ENCODE measurements around the gene PHGDH.

The PHGDH gene

DNA sequence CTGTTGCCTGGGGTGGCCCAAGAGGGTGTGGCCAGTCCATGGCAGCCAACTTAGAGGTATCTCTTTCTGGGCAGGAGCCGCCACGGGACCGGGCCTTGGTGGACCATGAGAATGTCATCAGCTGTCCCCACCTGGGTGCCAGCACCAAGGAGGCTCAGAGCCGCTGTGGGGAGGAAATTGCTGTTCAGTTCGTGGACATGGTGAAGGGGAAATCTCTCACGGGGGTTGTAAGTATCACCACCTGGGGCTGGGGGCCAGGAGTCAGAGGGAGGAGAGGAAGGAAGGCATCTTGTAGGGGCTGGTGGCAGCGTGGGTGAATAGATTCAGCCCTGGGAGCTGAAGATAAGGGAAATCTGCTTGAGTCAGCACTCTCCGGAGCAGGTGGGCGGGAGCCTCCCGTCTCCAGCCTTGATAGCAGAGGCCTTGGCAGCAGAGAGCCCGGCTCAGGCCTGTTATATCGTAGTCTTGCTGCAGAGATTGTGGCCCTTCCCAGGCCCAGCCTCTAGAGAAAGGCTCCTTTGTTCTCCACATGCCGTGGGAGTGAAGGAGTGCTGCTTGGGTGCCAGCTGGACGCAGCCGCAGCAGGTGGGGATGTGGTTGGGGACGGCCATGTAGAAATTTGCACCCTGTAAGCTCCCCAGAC lies 25.4 kb downstream of the PHGDH start:
- Histone ChIP-seq H3K79me2 (ENCODE audit: low read length) (no peaks in the 10 kb centered on the region), H3K9ac (ENCODE audit: low read length) (no peak overlapping the region), H2AFZ (ENCODE audit: low read length) (no peak overlapping the region), H3K4me1 (ENCODE audit: low read length) (peaks cover 7% of the 10 kb centered on the region; the same call in 1 of the 2 replicates), H3K27me3 (replicated peaks; ENCODE audit: insufficient read depth, low read length) (no peaks in the 10 kb centered on the region), H3K4me3 (ENCODE audit: low read length) (no peak overlapping the region), H3K9me2 (replicated peaks; ENCODE audit: insufficient read depth, low read length) (no peaks in the 10 kb centered on the region), H3K9me3 (replicated peaks; ENCODE audit: insufficient read depth, low read length) (no peaks in the 10 kb centered on the region), H3K27ac (ENCODE audit: low read length) (no peak overlapping the region), H3K4me2 (ENCODE audit: low read depth, low read length) (no peak overlapping the region), H3F3A (ENCODE audit: insufficient read depth, low read length) (no peaks in the 10 kb centered on the region), H4K20me1 (ENCODE audit: insufficient read depth, low read length) (no peaks in the 10 kb centered on the region), H3K36me3 (replicated peaks; ENCODE audit: insufficient read depth, low read length) (no peaks in the 10 kb centered on the region)
- TF ChIP-seq EZH2 (optimal IDR thresholded peaks at IDR 0.05; ENCODE audit: low read depth, low read length) (no peak), EZH2phosphoT487 (IDR thresholded peaks at IDR 0.05; ENCODE audit: low read length) (no peak)
- TF ChIP-seq, protein P1, sequence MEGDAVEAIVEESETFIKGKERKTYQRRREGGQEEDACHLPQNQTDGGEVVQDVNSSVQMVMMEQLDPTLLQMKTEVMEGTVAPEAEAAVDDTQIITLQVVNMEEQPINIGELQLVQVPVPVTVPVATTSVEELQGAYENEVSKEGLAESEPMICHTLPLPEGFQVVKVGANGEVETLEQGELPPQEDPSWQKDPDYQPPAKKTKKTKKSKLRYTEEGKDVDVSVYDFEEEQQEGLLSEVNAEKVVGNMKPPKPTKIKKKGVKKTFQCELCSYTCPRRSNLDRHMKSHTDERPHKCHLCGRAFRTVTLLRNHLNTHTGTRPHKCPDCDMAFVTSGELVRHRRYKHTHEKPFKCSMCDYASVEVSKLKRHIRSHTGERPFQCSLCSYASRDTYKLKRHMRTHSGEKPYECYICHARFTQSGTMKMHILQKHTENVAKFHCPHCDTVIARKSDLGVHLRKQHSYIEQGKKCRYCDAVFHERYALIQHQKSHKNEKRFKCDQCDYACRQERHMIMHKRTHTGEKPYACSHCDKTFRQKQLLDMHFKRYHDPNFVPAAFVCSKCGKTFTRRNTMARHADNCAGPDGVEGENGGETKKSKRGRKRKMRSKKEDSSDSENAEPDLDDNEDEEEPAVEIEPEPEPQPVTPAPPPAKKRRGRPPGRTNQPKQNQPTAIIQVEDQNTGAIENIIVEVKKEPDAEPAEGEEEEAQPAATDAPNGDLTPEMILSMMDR (IDR thresholded peaks at IDR 0.05; ENCODE audit: low read length), result no peak
- DNase-seq, result no peak

DNA sequence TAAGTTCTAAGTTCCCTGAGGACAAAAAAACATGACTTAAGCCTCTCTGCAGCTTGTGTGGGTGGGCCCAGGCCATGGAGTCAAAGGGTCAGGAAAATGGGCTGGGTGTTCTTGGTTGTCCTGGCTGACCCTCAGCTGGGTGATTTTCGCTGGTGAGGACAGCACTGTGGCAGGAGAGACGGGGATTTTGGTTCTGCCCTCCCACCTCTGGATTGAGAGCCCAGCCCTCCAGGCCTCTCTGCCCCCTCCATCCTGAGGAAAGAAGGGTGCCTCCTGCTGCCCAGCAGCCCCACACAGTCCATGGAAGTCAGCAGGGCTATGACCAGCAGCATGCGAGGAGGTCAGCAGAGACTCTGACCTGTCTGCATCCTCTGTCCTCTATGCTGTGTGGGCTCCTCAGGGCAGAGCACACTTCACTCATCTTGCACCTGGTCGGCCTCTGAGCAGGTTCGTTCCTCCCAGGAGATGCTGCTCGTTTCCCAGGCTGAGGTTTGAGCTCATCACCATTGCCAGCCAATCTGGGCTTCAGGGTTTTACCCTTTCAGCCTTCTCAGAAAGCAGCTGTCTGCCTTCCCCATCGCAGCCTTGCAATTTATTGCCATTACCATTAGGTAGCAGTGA lies 26.5 kb downstream of the PHGDH start:
- H3K36me3 ChIP-seq (replicated peaks; ENCODE audit: insufficient read depth, low read length), result no peaks in the 10 kb centered on the region

DNA sequence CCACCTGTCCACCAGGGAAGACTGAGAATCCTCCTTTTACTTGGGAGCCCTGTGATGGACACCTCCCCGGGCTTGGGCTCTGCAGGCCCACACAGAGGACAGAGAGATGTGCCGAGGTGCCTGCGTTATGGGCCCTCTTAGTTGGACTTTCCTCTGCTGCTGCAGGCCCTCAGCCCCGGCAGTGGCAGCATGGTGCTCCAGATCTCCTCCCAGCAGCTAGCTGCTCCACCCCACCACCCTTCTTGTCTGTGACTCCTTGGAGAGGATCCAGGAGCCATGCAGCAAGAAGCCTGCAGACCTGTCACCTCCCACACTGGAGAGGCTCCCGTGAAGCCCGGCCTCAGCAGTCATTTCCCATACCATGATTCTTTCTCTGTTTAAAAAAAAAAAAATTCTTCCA lies 27.4 kb downstream of the PHGDH start:
- DNase-seq, result no peak
- Histone ChIP-seq H3K27ac (ENCODE audit: low read length) (no peak overlapping the region), H2AFZ (ENCODE audit: low read length) (no peak overlapping the region), H3F3A (ENCODE audit: insufficient read depth, low read length) (no peaks in the 10 kb centered on the region), H3K36me3 (replicated peaks; ENCODE audit: insufficient read depth, low read length) (no peaks in the 10 kb centered on the region), H4K20me1 (ENCODE audit: insufficient read depth, low read length) (no peaks in the 10 kb centered on the region), H3K79me2 (ENCODE audit: low read length) (no peaks in the 10 kb centered on the region), H3K9ac (ENCODE audit: low read length) (no peak overlapping the region), H3K27me3 (replicated peaks; ENCODE audit: insufficient read depth, low read length) (no peaks in the 10 kb centered on the region), H3K9me2 (replicated peaks; ENCODE audit: insufficient read depth, low read length) (no peaks in the 10 kb centered on the region), H3K4me3 (ENCODE audit: low read length) (no peak overlapping the region), H3K4me2 (ENCODE audit: low read depth, low read length) (no peak overlapping the region), H3K9me3 (replicated peaks; ENCODE audit: insufficient read depth, low read length) (no peaks in the 10 kb centered on the region), H3K4me1 (ENCODE audit: low read length) (no peaks in the 10 kb centered on the region)
- TF ChIP-seq, protein P1 (IDR thresholded peaks at IDR 0.05; ENCODE audit: low read length), result no peak
- TF ChIP-seq EZH2 (optimal IDR thresholded peaks at IDR 0.05; ENCODE audit: low read depth, low read length), result no peak
- no peak for TF ChIP-seq EZH2phosphoT487 (IDR thresholded peaks at IDR 0.05; ENCODE audit: low read length)

More for the DNA sequence above, 26.5 kb downstream of the PHGDH start:
- TF ChIP-seq EZH2 (optimal IDR thresholded peaks at IDR 0.05; ENCODE audit: low read depth, low read length) (no peak), EZH2phosphoT487 (IDR thresholded peaks at IDR 0.05; ENCODE audit: low read length) (no peak)
- TF ChIP-seq, protein P1 (IDR thresholded peaks at IDR 0.05; ENCODE audit: low read length), result no peak
- H3K27ac ChIP-seq (ENCODE audit: low read length), result no peak overlapping the region
- no peak overlapping the region for H3K9ac ChIP-seq (ENCODE audit: low read length)
- no peak overlapping the region for H2AFZ ChIP-seq (ENCODE audit: low read length)
- DNase-seq, result no peak
- H3K9me3 ChIP-seq (replicated peaks; ENCODE audit: insufficient read depth, low read length), result no peaks in the 10 kb centered on the region
- no peaks in the 10 kb centered on the region for H3K9me2 ChIP-seq (replicated peaks; ENCODE audit: insufficient read depth, low read length)
- no peaks in the 10 kb centered on the region for H3K27me3 ChIP-seq (replicated peaks; ENCODE audit: insufficient read depth, low read length)
- no peak overlapping the region for H3K4me2 ChIP-seq (ENCODE audit: low read depth, low read length)
- H3K79me2 ChIP-seq (ENCODE audit: low read length), result no peaks in the 10 kb centered on the region
- no peaks in the 10 kb centered on the region for H3K4me1 ChIP-seq (ENCODE audit: low read length)
- H3F3A ChIP-seq (ENCODE audit: insufficient read depth, low read length), result no peaks in the 10 kb centered on the region
- no peak overlapping the region for H3K4me3 ChIP-seq (ENCODE audit: low read length)
- no peaks in the 10 kb centered on the region for H4K20me1 ChIP-seq (ENCODE audit: insufficient read depth, low read length)

Measured in MM.1S (cell line).